Colonic mucosa (tissue), 4 donors: ENCODE results near the gene OSBPL7. TPM values are rescaled to one million over a fixed set of nuclear protein-coding genes. Genes with fewer than 3 reads are reported as not detected.
A peak's percentile ranks its signal among the peaks of the same experiment; 100 is the strongest.

Experiments used
- DNase-seq: peaks from one replicate; pipeline ENCODE4 v3.0.0-alpha.2; 2020
- H3K27ac ChIP-seq: fragments of 200-600 bp; one replicate; pipeline ENCODE4 v1.8.0; 2021
- H3K27me3 ChIP-seq: fragments of 200-600 bp; one replicate; pipeline ENCODE4 v1.8.0; 2021
- H3K36me3 ChIP-seq: fragments of 200-600 bp; one replicate; pipeline ENCODE4 v1.8.0; 2021
- H3K4me1 ChIP-seq: fragments of 200-600 bp; one replicate; pipeline ENCODE4 v1.8.0; 2021; ENCODE audit warnings: mild to moderate bottlenecking
- H3K4me3 ChIP-seq: fragments of 200-600 bp; one replicate; pipeline ENCODE4 v1.8.0; 2021
- H3K9ac ChIP-seq, 2 donors: one replicate each; pipeline ENCODE4 v1.7.0; 2013; ENCODE audit warnings: control low read depth in 2 of 2, low read depth in 2 of 2, low read length in 2 of 2
- H3K9me3 ChIP-seq: fragments of 200-600 bp; one replicate; pipeline ENCODE4 v1.8.0; 2021
- intact Hi-C: fragments of 100-400 bp; cut with DNase I; formaldehyde crosslinking; loops from one replicate; pipeline ENCODE4 v1.14.1; 2022
- total RNA-seq, 2 donors: library from RNA; stranded (reverse); fragmentation: NEBNext Ultra II Directional in 1 of 2; extraction: Animal tissue kit (Norgen Biotek cat#: 25700) in 1 of 2; gene quantifications; one replicate each; pipeline ENCODE4 v1.2.1, GENCODE V29; 2021
- TF ChIP-seq, protein P1 (sequence below): fragments of 200-600 bp; IDR thresholded peaks from one replicate; pipeline ENCODE4 v1.8.0; 2022; ENCODE audit warnings: antibody characterized with exemption, mild to moderate bottlenecking
- donor health status: healthy.
- donor health status: DM: no; HTN: no; CAD: no.
- donor health status: DM: no; HTN: no; CAD: no.

Gene OSBPL7
- total RNA-seq, 2 donors from 2014 or later, result 34.8 to 93.6 TPM

GRCh38 chr17:47811709-47812108 lies 9.9 kb downstream of the OSBPL7 start:
- H3K9me3 ChIP-seq, result no peaks in the 10 kb centered on the region
- no peak overlapping the region for H3K4me3 ChIP-seq
- H3K36me3 ChIP-seq, result peaks cover 16% of the 10 kb centered on the region
- no peak for DNase-seq
- intact Hi-C loops, result no loop called here
- TF ChIP-seq, protein P1, sequence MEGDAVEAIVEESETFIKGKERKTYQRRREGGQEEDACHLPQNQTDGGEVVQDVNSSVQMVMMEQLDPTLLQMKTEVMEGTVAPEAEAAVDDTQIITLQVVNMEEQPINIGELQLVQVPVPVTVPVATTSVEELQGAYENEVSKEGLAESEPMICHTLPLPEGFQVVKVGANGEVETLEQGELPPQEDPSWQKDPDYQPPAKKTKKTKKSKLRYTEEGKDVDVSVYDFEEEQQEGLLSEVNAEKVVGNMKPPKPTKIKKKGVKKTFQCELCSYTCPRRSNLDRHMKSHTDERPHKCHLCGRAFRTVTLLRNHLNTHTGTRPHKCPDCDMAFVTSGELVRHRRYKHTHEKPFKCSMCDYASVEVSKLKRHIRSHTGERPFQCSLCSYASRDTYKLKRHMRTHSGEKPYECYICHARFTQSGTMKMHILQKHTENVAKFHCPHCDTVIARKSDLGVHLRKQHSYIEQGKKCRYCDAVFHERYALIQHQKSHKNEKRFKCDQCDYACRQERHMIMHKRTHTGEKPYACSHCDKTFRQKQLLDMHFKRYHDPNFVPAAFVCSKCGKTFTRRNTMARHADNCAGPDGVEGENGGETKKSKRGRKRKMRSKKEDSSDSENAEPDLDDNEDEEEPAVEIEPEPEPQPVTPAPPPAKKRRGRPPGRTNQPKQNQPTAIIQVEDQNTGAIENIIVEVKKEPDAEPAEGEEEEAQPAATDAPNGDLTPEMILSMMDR, result no peak
- no peak overlapping the region for H3K9ac ChIP-seq
- H3K27ac ChIP-seq, result no peak overlapping the region
- no peaks in the 10 kb centered on the region for H3K27me3 ChIP-seq
- peaks cover 12% of the 10 kb centered on the region for H3K4me1 ChIP-seq

- TF ChIP-seq, protein P1, result no peak
- DNase-seq, result peak; percentile 80
- Histone ChIP-seq H3K9ac (peak overlapping the region in 1 of 2 donors; percentile 37), H3K4me3 (no peak overlapping the region), H3K27me3 (no peaks in the 10 kb centered on the region), H3K4me1 (peaks cover 12% of the 10 kb centered on the region), H3K9me3 (no peaks in the 10 kb centered on the region), H3K36me3 (peaks cover 16% of the 10 kb centered on the region), H3K27ac (peak overlapping the region; percentile 51)
- intact Hi-C loops, result no loop called here
These were observed 10.5 kb downstream of the OSBPL7 start for GRCh38 chr17:47810901-47811635.

DNA sequence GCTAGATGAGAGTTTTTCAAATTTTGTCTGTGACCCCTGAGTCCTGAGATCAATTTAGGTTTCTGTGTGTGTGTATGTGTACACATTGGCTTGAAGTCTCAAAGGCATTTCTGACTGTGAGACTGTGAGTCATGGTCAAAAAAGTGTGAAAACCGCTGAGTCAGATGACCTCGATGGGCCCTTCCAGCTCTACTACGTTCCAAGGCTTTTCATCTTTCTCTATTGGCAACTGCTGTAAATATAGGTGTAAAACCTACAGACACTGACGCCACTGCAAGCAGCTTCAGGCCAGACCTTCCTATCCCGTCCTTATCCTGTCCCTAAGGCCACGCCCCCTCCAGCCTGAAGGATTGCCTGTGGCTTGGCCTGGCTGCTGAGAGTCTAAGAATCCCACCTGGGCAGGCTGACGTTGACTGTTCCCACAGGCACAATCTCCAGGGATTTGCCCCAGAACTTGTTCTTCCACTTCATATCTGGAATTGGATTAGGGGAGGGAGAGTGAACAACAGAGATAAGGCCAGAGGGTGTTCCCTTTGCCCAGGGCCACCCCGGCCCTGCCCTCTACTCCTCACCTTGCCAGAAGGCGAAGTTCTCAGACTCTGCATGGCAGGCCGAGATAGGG lies 11.3 kb downstream of the OSBPL7 start:
- Histone ChIP-seq H3K27me3 (no peaks in the 10 kb centered on the region), H3K4me3 (no peak overlapping the region), H3K9me3 (no peaks in the 10 kb centered on the region), H3K27ac (peak overlapping the region; percentile 51), H3K9ac (peak overlapping the region; percentile 3 to 37), H3K4me1 (peaks cover 12% of the 10 kb centered on the region), H3K36me3 (peaks cover 16% of the 10 kb centered on the region)
- TF ChIP-seq, protein P1, result no peak
- DNase-seq, result peak; percentile 93
- intact Hi-C loops, result no loop called here

- peaks cover 7% of the 10 kb centered on the region for H3K4me1 ChIP-seq
- DNase-seq, result no peak
- TF ChIP-seq, protein P1, result no peak
These were observed 12.6 kb downstream of the OSBPL7 start for GRCh38 chr17:47808830-47809480.

DNA sequence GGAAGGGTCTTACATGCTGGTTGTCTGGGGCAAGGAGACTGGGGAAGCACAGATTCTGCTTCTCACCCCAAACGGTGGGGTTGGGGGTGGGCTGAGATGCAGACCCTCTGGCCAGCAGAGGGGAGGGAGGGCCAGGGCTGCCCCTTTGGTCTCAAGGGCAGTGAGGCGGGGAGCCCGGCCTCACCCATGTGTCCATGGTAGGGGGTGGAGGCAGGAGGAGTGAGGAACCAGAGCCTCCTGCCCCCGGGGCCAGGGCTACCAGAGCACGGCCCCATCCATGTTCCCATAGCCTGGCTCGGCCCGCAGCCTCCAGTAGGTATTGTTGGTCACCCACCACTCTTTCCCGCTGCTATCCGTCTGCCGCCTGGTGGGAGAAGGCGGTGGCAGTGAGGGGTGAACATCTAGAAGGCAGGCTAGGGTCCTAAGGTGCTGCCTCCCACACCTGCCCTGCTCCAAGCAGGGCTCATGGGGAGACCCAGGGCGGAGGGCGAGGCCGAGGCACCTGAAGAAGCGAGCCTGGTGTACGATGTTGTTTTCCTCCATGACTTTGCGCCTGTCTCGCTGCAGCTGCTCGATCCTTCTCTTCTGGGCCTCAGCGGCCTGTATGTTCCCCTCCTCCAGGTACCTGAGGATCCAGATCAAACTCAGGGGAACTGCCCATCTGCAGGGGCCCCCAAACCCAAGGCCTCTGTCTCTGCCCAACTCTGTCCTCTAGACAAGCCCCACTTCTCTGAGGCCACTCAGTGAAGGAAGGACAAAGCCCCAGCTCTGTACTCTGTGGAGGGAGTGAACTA lies 13.4 kb downstream of the OSBPL7 start:
- H3K36me3 ChIP-seq, result peaks cover 16% of the 10 kb centered on the region
- no peaks in the 10 kb centered on the region for H3K9me3 ChIP-seq
- no peaks in the 10 kb centered on the region for H3K27me3 ChIP-seq
- TF ChIP-seq, protein P1, result no peak
- no peak overlapping the region for H3K27ac ChIP-seq
- DNase-seq, result no peak
- H3K9ac ChIP-seq, result no peak overlapping the region
- no peak overlapping the region for H3K4me3 ChIP-seq
- H3K4me1 ChIP-seq, result peaks cover 7% of the 10 kb centered on the region
- intact Hi-C loops, result loop anchor here (10.0 kb wide), 2 partner anchors 113 to 143 kb away; partner anchors contain the start of gene TBKBP1

More at GRCh38 chr17:47808830-47809480, 12.6 kb downstream of the OSBPL7 start:
- no peak overlapping the region for H3K27ac ChIP-seq
- H3K9ac ChIP-seq, result no peak overlapping the region
- intact Hi-C loops, result loop anchor here (10.0 kb wide), 2 partner anchors 114 to 144 kb away; partner anchors contain the start of gene TBKBP1
- no peaks in the 10 kb centered on the region for H3K9me3 ChIP-seq
- peaks cover 16% of the 10 kb centered on the region for H3K36me3 ChIP-seq
- H3K4me3 ChIP-seq, result no peak overlapping the region
- no peaks in the 10 kb centered on the region for H3K27me3 ChIP-seq
